ENCODE results near the gene CCDC181.
A peak's percentile ranks its signal among the peaks of the same experiment; 100 is the strongest.
"Not testable (repeated sequence)": the region's sequence is repeated elsewhere in the genome, so short reads cannot be mapped to it uniquely, and the experiment has no call there.

CCDC181 gene

DNA sequence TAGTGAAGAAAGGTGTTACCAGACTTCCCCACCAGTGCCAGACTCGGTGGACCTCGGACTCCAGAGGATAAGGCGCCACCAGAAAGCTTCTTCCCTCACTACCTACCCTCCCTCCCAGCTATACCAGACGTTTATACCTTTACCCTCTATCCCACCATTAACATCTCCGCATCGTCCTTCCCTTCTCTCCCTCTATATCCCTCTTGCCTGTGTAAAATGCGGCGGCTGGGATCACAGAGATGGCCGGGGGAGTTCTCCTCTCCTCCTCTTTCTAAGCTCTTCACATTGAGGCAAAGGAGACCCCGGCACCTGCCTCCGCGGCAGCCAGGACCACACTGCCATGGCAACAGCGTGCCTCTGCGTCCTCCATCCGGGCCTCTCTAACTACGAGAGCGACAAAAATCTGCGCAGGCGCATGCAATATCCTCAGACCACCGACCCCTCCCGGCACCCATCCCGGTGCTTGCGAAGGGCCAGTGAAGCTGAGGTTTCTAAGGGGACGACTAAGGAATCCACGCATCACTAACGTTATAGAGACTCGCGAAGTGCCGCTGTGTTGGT lies at the start of gene CCDC181:
Gene CCDC181 (minus strand): TSS at position 394 of the 561 bp plus-strand sequence. CDS start 2,547 bp downstream, outside the sequence.
- DNase-seq: peak; percentile 34 to 65

DNA sequence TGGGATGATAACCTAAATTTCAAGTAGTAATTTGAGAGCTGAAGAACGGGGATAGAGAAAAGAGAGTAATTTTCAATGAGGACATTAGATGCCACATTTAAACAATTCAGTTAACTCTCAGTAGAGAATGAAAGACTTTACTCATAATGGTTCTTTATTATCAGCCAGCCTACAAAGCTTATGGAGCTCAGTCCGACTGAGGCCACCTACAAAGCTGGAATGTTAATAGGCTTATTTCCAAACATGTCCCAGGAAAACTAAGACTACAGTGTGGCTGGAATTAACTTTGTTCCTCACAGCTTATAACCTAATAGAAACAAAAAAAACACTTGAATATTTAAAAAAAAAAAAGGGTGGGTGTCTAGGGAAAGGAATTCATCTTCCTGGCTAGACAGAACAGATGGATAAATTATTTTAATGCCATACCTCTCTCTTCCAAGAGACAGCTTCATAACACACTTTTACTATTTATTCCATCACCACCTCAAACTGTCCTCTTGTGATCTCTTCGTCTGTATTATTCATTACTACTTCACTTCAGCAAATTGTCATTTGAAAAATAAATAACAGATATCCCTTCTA lies 48.6 kb upstream of the CCDC181 start:
- DNase-seq: no peak

- DNase-seq: no peak
These were observed 47.2 kb upstream of the CCDC181 start for GRCh38 chr1:169474302-169474995.

- DNase-seq: no peak
These were observed 46.1 kb upstream of the CCDC181 start for GRCh38 chr1:169473347-169473746.

- DNase-seq: no peak
These were observed 45.5 kb upstream of the CCDC181 start for GRCh38 chr1:169472738-169473137.

GRCh38 chr1:169468982-169469381 lies 41.7 kb upstream of the CCDC181 start:
- no peak for DNase-seq

DNA sequence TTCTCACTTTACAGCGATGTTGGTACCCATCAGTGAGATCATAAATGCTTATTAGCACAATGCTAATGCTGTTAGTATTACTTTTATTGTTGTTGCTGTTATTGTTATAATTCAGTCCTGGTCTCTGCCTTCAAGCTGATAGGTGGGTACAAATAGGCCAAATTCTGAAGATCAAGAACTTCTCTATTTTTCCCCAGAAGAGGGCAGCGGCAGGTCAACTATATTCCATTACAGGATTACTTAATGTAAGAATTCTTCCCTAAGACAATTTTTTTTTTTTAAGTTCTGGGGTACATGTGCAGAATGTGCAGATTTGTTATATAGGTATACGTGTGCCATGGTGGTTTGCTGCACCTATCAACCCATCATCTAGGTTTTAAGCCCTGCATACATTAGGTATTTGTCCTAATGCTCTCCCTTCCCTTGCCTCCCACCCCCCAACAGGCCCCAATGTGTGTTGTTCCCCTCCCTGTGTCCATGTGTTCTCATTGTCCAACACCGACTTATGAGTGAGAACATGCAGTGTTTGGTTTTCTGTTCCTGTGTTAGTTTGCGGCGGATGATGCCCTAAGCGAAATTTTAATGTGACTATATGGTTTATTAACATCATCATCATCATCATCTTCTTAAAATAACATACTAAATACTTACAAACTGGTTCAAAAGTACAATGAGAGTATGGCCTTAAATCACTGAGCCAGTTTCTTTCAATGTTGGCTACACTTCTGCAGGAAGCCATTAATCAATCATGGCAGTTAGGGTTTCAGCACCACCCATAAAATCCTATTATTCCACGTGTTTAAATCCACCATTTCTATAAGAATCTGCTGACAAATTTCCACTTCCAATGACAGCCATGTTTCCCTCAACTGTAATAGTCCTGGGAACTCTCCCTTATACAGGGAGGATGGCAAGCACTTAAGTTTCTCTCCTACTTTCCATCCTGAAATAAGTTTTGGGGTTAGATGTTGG lies 39.3 kb upstream of the CCDC181 start:
- DNase-seq: peak; percentile 6 to 41

- no peak for DNase-seq
These were observed 38.0 kb upstream of the CCDC181 start for GRCh38 chr1:169465281-169465680.

GRCh38 chr1:169462385-169462784 lies 35.1 kb upstream of the CCDC181 start:
- no peak for DNase-seq

GRCh38 chr1:169461390-169462000 lies 34.2 kb upstream of the CCDC181 start:
- no peak for DNase-seq

- DNase-seq: peak; percentile 16 to 52
These were observed 33.0 kb upstream of the CCDC181 start for GRCh38 chr1:169460191-169460833.

DNA sequence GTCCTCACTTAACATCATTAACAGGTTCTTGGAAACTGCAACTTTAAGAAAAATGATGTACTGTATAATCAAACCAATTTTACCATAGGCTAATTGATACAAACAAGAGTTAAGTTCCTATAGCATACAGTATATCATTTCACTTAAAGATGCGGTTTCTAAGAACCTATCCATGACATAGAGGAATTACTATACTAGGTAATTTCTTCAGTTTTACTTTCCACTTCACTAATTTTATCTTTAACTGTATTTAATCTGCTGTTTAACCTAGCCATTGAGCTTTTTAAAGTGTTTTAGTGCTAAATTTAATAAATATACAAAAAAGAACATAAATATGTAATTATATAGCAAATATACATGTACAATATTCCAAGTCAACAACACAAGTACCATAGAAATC lies 30.2 kb upstream of the CCDC181 start:
- no peak for DNase-seq

DNA sequence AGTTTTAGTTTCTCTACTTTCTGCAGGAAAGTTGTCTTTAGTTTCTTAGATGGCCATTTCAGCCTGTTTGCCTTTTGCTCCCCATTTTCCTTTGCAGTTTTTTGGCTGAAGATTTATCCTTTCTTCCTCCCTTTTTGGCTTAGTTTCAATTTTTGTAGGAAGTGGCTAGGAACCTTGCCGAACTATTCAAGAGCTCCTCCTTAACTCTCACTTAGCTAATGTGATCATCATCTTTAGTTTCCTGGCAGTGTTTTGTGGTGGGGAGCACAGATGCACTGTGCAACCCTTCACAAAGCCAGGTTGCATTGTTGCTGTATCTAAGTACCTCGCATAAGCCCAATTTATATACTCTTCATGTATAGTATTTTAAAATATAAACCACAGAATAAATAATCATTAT lies 28.8 kb upstream of the CCDC181 start:
- DNase-seq: no peak

DNA sequence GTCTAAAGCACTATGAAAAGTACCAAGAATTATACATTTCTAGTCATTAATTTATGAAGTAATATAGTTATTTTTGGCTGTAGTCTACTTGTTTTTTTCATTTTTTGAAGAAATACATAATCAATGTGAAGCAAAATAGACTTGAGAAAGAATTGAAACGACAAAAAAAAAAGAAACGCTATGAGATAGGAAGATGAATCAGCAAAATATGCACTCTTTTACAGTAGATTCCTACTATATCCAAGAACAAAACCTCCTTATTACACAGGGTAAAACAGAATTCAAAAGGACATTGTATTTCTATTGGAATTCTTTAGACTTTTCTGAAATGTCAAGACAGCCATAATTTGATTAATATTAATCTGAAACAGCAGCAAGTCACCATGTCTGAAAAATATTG lies 25.6 kb upstream of the CCDC181 start:
- DNase-seq: no peak

DNA sequence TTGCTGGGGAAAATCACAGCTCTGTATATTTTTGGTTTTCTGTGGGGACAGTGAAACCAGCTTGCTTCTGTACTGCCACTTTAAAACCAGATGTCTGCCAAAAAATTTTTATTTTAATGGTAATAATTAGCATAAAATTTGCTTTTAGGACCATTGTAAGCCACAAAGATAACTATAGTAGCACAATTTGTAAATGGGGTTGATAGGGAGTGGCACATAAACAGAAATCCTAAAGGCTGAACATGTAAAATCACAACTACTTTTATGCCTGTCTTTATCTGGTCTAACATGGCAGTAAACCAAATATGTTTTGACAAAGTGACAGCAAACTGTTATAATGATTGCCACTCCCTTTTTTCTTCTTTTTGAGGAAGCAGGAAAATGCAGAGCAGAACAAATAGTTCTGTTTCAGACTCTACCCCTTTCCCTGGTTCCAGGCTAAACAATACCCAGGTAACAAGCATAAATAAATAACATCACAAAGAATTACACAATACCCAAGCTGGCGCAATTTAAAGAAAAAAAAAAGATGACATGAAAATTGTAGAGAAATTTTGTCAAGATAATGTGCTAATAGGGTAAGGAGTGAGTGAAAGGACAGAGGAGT lies 24.0 kb upstream of the CCDC181 start:
- no peak for DNase-seq

- DNase-seq: no peak
These were observed 16.6 kb upstream of the CCDC181 start for GRCh38 chr1:169443923-169444322.

GRCh38 chr1:169426174-169426705 lies 1.0 kb downstream of the CCDC181 start:
- no peak for DNase-seq

DNA sequence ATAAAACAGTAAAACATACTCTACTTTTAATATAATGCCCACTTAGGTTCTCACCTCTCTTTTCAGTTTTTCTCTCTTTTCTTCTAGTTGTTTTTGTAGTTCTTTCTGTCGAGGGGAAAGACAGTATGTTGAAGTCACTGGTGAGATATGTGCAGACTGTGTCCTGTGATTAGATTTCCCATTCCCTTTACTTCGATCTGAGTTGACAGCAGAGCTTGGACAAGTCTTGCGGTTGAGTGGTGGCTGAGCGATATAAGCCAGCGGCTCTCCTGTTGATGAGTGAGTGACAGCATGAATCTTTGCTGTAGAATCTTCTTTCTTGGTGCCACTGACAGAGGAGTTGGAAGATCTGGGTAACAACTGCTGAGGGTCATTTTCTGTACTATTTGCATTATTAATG lies 6.0 kb downstream of the CCDC181 start:
- DNase-seq: no peak

DNA sequence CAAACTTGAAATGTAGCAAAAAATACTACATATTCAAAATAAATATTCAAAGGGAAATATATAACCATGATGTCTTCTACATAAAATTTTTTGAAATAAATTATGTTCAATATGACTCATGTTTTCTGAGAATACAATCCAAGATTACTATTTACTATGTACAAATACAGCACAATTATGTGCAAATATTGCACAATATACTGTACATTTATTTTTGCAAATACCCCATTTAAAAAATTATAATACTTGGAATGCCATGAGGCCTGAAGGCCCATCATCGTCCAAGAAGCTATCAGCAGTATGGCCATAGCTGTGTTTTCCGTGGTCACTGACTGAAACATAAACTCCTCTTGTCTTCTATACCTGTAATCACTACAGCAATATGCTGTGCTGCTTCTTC lies 12.3 kb downstream of the CCDC181 start:
- no peak for DNase-seq

- DNase-seq: not testable (repeated sequence)
These were observed 18.9 kb downstream of the CCDC181 start for GRCh38 chr1:169408340-169408739.

DNA sequence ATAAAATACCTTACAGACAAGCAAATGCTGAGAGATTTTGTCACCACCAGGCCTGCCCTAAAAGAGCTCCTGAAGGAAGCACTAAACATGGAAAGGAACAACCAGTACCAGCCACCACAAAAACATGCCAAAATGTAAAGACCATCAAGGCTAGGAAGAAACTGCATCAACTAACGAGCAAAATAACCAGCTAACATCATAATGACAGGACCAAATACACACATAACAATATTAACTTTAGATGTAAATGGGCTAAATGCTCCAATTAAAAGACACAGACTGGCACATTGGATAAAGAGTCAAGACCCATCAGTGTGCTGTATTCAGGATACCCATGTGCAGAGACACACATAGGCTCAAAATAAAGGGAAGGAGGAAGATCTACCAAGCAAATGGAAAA lies 24.7 kb downstream of the CCDC181 start:
- not testable (repeated sequence) for DNase-seq

GRCh38 chr1:169395955-169396354 lies 31.3 kb downstream of the CCDC181 start:
- DNase-seq: no peak

Data from CD4-positive, alpha-beta T cell treated with Interferon alpha-2 for 1 hour (primary cell).